Skeletal muscle tissue (tissue), 4 donors: ENCODE measurements around the gene CNKSR3. TPM values are rescaled to one million over a fixed set of nuclear protein-coding genes. Genes with fewer than 3 reads are reported as not detected.
"Not testable (repeated sequence)": the region's sequence is repeated elsewhere in the genome, so short reads cannot be mapped to it uniquely, and the experiment has no call there.

Source experiments
- H3K27ac ChIP-seq: one replicate; pipeline ENCODE4 v1.7.0; 2013; ENCODE audit warnings: mild to moderate bottlenecking, low read depth, low read length, inconsistent platforms
- H3K27me3 ChIP-seq, 3 donors: one replicate each; pipeline ENCODE4 v1.7.0; 2013; ENCODE audit warnings: low read length in 3 of 3; ENCODE audit not compliant: control insufficient read depth in 3 of 3, insufficient read depth in 3 of 3
- H3K36me3 ChIP-seq, 3 donors: one replicate each; pipeline ENCODE4 v1.7.0; 2013; ENCODE audit warnings: low read length in 3 of 3; ENCODE audit not compliant: control insufficient read depth in 3 of 3, insufficient read depth in 3 of 3
- H3K4me1 ChIP-seq, 3 donors: one replicate each; pipeline ENCODE4 v1.7.0; 2013; ENCODE audit warnings: low read length in 3 of 3, mild to moderate bottlenecking in 3 of 3; ENCODE audit not compliant: control insufficient read depth in 3 of 3, insufficient read depth in 3 of 3
- H3K4me3 ChIP-seq, 3 donors: one replicate each; pipeline ENCODE4 v1.7.0; 2013; ENCODE audit warnings: low read length in 3 of 3
- H3K9ac ChIP-seq, 3 donors: one replicate each; pipeline ENCODE4 v1.7.0; 2013; ENCODE audit warnings: low read length in 3 of 3, mild to moderate bottlenecking in 3 of 3, moderate library complexity in 2 of 3, low read depth in 1 of 3
- H3K9me3 ChIP-seq, 3 donors: one replicate each; pipeline ENCODE4 v1.7.0; 2013; ENCODE audit warnings: low read length in 3 of 3; ENCODE audit not compliant: control insufficient read depth in 3 of 3
- total RNA-seq: library from RNA; depleted of rRNA; stranded (reverse); fragments of >200 nt; gene quantifications from one replicate; pipeline ENCODE4 v1.2.3, GENCODE V29; 2014
- donor health status: Osteomylitis.

Gene CNKSR3
- total RNA-seq, 1 donor from 2014 or later = 3.7 TPM

DNA sequence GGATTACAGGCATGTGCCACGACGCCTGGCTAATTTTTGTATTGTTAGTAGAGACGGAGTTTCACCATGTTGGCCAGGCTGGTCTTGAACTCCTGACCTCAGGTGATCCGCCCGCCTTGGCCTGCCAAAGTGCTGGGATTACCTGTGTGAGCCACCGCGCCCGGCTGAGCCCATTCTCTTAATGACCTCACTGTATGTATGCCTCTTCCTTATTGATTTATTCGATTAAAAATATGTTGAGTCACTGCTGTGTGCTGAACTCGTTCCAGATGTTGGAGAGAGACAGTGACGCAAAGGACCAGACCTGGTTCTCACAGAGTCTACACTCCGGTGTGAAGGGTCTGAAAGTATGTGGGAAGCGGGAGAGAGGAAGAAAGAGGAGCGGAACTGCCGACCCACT is 31.4 kb upstream of the CNKSR3 start:
- H3K9ac ChIP-seq, H3K27ac ChIP-seq, H3K4me1 ChIP-seq, H3K27me3 ChIP-seq, H3K9me3 ChIP-seq, H3K4me3 ChIP-seq, H3K36me3 ChIP-seq: not testable (repeated sequence)

DNA sequence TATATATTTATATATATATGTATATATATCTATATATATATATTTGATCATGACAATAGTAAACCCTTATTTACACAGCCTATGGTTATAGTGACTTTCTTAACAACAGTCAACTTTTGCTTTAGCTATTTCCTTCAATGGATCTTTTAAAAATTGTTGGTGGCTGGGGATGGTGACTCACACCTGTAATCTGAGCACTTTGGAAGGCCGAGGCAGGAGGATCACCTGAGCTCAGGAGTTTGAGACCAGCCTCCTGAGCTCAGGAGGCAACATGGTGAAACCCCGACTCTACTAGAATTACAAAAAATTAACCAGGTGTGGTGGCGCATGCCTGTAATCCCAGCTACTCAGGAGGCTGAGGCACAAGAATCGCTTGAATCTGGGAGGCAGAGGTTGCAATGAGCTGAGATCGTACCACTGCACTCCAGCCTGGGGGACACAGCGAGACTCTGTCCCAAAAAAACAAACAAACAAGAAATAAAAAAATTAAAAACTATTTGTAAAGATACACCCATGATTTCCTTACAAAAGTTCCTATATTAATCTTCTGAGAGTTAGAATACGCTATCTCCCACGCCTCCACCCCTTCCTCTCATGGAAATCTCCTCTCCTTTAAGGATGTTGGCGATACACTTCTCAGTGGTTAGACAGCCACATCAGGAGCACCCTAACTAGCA is 29.2 kb upstream of the CNKSR3 start:
- Histone ChIP-seq H3K4me3 (no peak overlapping the region), H3K9ac (no peak overlapping the region), H3K4me1 (no peaks in the 10 kb centered on the region), H3K27me3 (no peaks in the 10 kb centered on the region), H3K36me3 (no peaks in the 10 kb centered on the region), H3K9me3 (no peaks in the 10 kb centered on the region), H3K27ac (no peak overlapping the region)

DNA sequence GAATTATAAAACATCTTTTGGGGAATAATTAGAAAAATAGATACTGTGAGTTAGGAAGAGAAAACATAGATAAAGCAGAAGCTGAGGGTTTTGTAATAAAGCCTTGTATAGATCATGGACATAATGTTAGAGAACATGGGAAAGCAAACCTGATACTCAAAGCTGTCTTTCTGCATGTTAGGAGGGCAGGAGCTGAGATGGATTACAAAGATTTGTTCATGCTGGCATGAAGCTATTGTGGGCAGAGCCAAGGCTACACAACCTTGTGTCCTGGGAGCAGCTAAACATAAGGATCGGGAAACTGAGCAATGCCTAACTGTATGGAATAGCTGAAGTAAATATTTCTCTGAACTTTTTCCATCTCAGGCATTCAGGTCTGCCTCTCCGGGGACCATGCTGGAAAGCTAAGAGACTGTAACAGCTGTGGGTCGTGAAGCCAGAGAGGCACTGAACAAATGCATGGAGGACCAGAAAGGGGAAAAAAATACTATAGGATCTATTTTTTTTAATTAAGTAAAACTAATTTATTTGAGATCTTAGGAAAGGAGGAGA is 28.2 kb upstream of the CNKSR3 start:
- Histone ChIP-seq H3K4me3 (no peak overlapping the region), H3K36me3 (no peaks in the 10 kb centered on the region), H3K9ac (no peak overlapping the region), H3K4me1 (no peaks in the 10 kb centered on the region), H3K27me3 (no peaks in the 10 kb centered on the region), H3K9me3 (no peaks in the 10 kb centered on the region), H3K27ac (no peak overlapping the region)

DNA sequence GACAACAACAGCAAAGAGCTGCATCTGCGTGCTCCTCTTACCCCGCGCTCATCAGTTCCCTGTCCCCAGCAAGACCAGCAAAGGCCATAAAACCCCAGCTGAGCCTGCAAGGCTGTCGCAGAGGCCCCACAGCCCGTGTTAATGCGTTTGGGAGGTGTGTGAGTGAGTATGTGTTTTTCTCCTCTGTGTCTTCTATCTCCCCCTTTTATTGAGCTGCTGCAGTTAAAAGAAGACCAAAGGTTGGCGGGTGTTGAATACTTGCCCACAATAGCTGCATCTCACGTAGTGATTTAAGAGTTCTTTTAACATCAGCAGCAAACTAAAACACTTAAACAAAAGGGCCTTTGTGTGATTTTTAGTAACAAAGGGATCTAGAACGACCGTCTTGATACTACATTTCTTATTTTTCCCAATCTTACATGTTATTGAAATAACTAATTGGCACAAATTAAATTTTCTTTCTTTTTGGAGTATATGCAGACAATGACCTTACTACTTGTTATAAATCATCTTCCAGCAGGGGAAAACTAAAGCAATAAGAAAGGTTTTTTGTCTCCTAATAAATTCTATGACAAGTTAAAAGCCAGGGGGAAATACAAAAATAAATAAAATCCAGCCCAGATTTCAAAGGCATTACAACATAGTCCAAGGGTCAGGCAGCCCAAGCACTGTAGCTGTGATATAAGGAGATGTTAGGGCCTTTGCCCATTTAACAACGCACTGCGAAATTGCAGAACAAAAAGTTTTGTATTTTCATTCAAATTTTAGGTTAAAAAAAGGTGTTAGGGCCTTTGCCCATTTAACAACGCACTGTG is 27.2 kb upstream of the CNKSR3 start:
- H3K27me3 ChIP-seq = no peaks in the 10 kb centered on the region
- no peaks in the 10 kb centered on the region for H3K4me1 ChIP-seq
- H3K27ac ChIP-seq = no peak overlapping the region
- H3K36me3 ChIP-seq = no peaks in the 10 kb centered on the region
- H3K4me3 ChIP-seq = no peak overlapping the region
- H3K9ac ChIP-seq = no peak overlapping the region
- H3K9me3 ChIP-seq = no peaks in the 10 kb centered on the region

DNA sequence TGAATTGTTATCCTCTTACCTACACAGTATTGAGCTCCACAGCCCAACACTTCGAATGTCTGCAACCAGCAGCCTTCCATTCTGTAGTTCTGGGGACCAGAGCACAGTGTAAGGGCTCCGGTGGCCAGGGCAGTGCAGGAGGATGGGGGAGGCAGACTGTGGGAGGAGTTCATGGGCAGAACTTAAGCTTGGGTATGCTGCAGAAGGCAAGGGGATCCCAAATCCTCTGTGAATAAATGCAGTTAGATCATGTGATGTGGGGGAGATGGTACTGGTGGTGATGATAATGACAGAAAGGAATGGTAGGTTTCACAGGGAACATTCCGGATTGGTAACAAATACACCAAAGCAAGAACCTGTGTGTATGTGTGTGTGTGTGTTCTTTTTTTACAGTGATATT is 26.5 kb upstream of the CNKSR3 start:
- Histone ChIP-seq H3K9me3 (no peaks in the 10 kb centered on the region), H3K9ac (no peak overlapping the region), H3K4me1 (no peaks in the 10 kb centered on the region), H3K4me3 (no peak overlapping the region), H3K27ac (no peak overlapping the region), H3K27me3 (no peaks in the 10 kb centered on the region), H3K36me3 (no peaks in the 10 kb centered on the region)

DNA sequence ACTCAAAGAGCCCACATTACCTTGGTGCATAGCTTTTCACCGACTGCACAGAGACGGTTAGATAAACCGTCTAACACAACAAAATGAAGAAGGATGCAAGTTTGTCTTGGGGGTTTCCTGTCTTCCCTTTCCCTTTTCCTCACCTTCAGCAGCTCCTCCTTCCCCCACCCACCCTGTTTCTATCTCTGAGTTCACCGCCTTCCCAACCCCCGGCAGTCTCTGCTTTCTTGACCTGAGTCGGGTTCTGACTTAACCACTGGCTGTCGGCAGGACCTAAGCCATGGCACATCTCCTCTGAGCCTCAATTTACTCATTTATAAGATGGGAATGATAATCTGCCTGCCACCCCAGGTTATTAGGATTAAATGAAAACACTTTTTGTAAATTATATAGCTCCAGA is 25.8 kb upstream of the CNKSR3 start:
- H3K9ac ChIP-seq = no peak overlapping the region
- H3K27ac ChIP-seq = no peak overlapping the region
- H3K4me1 ChIP-seq = no peaks in the 10 kb centered on the region
- no peaks in the 10 kb centered on the region for H3K36me3 ChIP-seq
- H3K9me3 ChIP-seq = no peaks in the 10 kb centered on the region
- H3K27me3 ChIP-seq = no peaks in the 10 kb centered on the region
- H3K4me3 ChIP-seq = no peak overlapping the region

DNA sequence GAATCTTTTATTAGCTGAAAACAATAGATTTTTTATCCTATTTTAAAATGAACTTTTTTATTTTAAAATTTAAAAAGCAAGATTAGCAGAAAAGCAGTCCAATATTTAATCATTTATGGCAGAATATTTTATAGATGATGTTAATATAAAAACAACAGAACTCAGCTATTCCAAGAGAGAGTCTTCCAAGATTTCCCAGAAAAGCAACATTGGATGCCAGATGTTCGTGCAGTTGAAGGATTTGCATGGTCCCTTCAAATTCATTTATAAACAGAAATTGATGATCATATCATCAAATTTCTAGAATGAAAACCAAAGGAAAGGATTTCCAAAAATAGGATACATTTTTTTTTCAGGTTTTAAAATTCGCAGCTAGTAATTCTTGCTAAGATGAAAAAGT is 25.4 kb upstream of the CNKSR3 start:
- H3K27me3 ChIP-seq = no peaks in the 10 kb centered on the region
- no peaks in the 10 kb centered on the region for H3K4me1 ChIP-seq
- H3K4me3 ChIP-seq = no peak overlapping the region
- no peak overlapping the region for H3K9ac ChIP-seq
- no peaks in the 10 kb centered on the region for H3K9me3 ChIP-seq
- no peak overlapping the region for H3K27ac ChIP-seq
- H3K36me3 ChIP-seq = no peaks in the 10 kb centered on the region

DNA sequence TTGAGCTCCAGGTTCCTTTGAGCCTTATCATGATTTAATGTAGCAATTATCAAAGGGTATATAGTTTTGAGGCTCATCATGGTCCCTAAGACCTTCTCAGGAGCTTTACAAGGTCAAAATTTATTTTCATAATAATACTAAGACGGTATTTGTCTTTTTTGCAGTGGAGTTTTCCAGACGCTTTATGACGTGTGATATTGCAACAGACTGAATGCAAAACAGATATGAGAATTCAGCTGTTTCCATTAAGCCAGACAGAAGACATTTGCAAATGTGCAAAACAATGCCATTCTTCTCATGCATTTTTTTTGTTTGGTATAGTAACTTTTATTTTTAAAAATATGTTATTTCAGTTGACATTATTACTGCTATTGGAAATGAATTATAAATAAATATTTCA is 24.7 kb upstream of the CNKSR3 start:
- H3K9me3 ChIP-seq = no peaks in the 10 kb centered on the region
- H3K36me3 ChIP-seq = no peaks in the 10 kb centered on the region
- H3K27ac ChIP-seq = no peak overlapping the region
- H3K4me1 ChIP-seq = no peaks in the 10 kb centered on the region
- no peak overlapping the region for H3K4me3 ChIP-seq
- no peak overlapping the region for H3K9ac ChIP-seq
- no peaks in the 10 kb centered on the region for H3K27me3 ChIP-seq

DNA sequence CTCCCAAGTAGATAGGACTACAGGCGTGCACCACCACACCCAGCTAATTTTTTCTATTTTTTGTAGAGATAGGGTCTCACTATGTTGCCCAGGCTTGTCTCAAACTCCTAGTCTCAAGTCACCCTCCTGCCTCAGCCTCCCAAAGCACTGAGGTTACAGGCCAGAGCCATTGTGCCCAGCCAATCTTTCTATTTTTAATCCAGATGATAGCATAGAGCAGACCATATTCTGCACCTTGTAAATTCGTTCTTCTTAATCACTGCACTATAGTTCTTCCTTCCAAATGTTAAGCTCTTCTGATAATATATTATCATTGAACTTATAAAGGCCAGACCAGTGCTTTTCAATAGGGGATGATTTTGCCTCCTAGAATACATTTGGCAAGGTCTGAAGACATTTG is 24.0 kb upstream of the CNKSR3 start:
- no peaks in the 10 kb centered on the region for H3K4me1 ChIP-seq
- H3K9ac ChIP-seq = no peak overlapping the region
- no peak overlapping the region for H3K4me3 ChIP-seq
- no peak overlapping the region for H3K27ac ChIP-seq
- no peaks in the 10 kb centered on the region for H3K9me3 ChIP-seq
- no peaks in the 10 kb centered on the region for H3K36me3 ChIP-seq
- H3K27me3 ChIP-seq = no peaks in the 10 kb centered on the region

DNA sequence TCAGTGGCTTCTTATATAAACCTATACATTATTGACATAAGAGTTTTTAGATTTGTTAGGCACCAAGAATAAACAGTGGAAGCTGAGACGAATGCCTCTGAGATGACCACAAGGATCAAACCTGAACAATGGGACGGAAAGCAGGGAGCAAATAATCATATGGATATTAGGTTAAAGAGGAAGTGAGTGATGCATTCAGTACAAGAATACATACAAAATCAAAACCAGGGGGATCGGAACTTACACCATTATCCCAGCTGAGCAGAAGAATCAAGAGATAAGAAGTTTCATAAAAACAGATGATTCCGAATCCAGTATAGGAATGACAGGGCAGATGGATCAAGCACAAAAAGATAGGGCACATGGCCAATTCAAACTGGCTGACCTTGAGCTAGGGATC is 21.9 kb upstream of the CNKSR3 start:
- no peaks in the 10 kb centered on the region for H3K36me3 ChIP-seq
- no peaks in the 10 kb centered on the region for H3K9me3 ChIP-seq
- H3K9ac ChIP-seq = no peak overlapping the region
- H3K4me1 ChIP-seq = no peaks in the 10 kb centered on the region
- H3K27me3 ChIP-seq = no peaks in the 10 kb centered on the region
- H3K27ac ChIP-seq = no peak overlapping the region
- H3K4me3 ChIP-seq = no peak overlapping the region
